HG03066 (cell line): ENCODE data around the gene SPIRE1.
"Not testable (repeated sequence)": the region's sequence is repeated elsewhere in the genome, so short reads cannot be mapped to it uniquely, and the experiment has no call there.

ENCODE experiments used
- ATAC-seq: cut with Tn5 transposase; IDR thresholded peaks from one replicate; pipeline ENCODE4 v1.9.1; 2021; ENCODE audit warnings: low read depth; ENCODE audit not compliant: unreplicated experiment

SPIRE1 gene

DNA sequence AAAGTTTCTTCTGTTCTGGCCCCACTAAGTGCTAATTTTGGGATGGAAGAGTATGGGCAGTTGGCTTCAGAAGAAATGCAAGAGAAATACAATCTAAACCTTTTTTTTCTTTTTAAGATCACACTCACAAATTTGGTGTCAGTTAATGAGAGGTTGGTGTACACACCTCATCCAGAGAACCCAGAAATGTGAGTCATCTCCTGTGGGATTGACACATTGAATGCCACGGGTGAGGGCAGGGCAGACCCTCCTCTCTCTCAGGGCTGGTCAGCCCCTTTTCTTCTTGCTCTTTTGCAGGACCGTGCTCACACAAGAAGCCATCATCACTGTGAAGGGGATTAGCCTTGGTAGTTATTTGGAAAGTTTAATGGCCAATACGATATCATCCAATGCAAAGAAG, 231.0 kb downstream of the SPIRE1 start:
- ATAC-seq, result no peak

DNA sequence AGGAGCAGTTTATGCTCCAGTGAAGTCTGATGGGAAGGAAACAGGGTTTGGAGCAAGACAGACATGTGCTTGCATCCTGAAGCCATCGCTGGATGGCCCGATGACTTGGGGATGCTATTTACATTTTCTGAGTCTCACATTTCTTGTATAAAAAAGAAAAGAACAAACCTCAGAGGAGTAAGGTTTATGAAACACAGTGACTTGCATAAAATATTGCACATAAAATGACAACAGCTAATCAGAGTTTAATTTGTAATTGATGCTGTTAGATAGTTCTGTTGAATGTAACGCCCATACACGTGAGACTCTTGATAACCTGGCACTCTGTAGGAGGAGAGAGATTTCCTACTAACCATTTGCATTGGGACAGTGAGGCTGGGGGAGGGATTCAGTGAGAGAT, 233.7 kb downstream of the SPIRE1 start:
- no peak for ATAC-seq

DNA sequence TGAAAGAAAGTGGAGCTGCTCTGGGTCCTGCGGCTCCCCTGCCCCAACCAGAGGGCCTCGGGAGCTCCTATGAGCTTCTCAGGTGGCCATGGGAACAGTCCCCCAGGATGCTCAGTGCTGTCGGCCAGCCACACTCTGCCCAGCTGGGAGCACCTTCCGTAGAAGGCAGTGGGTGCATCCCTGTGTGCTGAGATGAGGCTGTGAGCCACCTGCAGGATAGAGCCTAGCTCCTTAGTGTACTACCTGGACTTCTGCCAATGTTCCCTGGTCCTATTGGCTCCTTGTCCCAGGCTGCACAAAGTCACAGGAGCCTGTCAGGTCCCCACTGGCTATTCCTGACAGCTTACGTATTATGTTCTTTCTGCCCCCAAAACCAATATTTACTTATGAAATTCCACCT, 234.1 kb downstream of the SPIRE1 start:
- ATAC-seq, result no peak

DNA sequence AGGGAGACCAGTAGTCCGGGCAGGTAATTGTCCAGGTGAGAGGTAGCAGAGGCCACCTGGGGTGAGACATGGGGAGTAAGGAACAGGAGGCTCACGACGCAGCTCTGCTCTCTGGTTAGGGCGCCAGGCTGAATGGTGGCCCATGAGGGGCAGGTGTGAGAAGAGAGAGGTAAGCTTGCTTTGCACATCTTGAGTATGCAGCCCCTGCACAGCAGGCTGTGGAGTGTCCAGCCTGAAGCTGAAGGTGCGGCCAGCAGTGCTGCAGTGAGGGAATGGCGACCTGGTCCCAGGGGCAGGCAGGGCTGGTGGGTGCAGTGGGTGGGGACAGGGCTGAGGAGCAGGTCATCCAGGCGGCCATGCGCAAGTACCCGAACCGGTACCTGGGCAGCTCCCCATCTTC, 234.5 kb downstream of the SPIRE1 start:
- no peak for ATAC-seq

DNA sequence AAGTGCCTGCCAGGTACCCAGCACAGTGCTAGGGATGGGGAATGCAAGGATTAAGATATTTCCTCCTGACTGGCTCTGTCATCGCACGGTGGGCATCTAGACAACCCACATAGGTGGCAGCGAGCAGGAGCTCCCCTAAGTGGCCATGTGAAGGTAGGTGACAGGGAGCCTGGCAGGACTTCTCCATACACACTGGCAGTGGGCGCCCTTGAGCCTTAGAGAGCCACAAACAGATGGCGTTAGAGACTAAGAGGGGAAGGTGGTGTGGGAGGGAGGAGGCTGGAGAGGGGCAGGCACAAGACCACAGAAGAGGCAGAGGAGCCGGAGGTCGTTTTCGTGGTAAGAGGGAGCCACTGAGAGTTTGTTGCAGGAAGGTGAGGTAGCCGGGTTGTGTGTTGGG, 235.0 kb downstream of the SPIRE1 start:
- ATAC-seq, result no peak

DNA sequence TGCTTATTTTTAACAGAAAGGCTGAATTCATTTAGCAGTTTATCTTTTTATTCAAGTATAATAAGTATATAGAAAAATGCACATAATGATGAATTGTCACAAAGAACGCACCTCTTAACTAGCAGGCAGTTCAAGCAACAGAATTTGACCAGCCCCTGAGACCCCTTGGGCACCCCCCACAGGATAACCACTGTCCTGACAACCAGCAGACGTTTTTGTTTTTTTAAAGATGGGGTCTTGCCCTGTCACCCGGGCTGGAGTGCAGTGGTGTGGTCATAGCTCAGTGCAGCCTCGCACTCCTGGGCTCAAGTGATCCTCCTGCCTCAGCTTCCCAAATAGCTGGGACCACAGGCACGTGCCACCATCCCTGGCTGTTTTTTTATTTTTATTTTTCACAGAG, 236.2 kb downstream of the SPIRE1 start:
- ATAC-seq, result no peak

DNA sequence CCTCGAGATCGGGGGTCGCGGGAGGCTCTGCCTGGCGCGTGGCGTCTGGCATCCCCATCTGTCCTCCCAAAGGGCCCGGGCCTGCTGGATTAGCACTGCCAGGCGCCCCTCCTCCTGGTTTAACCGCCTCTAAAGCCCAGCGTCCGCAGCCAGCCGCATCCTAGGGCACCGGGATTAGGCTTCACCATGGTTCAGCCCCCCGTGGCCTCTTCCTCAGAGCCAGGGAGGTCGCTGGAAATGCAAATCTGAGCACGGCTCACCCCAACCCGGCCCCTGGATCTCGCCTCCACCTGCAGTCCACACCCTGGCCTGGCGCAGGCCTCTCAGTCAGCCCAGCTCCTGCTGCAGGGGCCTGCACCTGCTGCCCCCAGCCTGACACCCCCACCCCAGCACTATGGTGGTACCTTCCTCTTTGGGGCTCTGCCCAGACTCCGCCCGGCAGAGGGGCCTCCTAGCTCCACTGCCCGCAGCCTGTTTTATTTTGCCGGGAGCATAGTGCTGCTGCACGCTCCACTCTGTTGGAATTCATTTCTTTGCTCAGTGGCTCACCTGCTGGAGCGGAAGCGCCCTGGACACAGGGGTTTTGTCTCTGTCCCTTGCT, 237.0 kb downstream of the SPIRE1 start:
- no peak for ATAC-seq

DNA sequence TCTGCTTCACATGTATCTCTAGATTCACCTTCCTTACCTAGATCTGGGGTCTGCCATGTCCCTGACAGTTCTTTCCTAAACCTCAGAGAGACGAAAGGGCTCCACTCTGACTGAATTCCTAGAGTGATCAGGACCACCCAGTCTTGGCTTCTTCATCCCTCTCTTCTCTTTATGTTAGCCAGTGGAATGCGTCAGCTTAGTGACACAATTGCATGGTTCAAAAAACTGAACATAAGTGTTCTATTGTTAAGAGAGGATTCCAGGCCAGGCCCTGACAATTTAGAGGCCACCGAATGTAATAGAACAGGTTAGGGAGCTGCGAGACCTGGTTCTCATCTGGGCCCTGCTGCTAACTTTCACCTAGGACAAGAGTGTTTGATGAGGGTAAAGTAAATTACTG, 240.2 kb downstream of the SPIRE1 start:
- no peak for ATAC-seq

DNA sequence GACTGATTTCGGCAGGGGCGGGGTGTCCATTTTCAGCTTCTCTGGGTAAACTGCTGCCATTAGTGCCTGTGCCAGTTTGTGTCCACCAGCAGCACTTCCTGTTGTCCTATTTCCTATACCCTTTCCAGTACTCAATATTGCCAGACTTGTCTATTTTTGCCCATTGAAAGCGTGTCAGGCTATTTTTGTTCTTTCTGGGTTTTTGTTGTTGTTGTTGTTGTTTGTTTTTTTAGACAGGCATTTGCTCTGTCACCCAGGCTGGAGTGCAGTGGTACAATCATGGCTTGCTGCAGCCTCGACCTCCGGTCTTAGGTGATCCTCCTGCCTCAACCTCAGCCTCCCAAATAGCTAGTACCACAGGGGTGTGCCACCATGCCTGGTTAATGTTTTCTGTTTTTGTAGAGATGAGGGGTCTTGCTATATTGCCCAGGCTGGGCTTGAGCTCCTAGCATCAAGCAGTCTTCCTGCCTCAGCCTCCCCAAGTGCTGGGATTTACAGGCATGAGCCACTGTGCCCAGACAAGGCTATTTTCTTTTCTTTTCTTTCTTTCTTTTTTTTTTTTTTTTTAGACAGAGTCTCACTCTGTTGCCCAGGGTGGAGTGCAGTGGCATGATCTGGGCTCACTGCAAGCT, 241.7 kb downstream of the SPIRE1 start:
- ATAC-seq, result no peak

DNA sequence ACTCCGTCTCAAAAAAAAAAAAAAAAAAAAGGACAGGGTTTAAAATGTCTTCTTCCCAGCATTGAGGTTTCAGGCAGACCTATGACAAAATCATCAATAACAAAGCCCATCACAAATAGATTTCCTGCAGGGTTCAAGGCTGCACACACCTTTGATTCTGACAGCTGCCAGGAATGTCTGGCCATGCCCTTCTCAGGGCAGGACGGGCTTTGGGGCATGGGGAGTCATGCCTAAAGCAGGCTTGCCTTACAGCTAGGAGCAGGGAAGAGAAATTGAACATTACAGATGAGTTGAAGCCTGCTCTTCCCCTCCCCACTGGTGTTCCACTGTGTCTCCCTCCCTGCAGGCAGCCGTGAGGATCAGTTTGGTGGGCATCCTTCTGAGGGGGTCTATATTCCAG, 246.5 kb downstream of the SPIRE1 start:
- ATAC-seq, result no peak

DNA sequence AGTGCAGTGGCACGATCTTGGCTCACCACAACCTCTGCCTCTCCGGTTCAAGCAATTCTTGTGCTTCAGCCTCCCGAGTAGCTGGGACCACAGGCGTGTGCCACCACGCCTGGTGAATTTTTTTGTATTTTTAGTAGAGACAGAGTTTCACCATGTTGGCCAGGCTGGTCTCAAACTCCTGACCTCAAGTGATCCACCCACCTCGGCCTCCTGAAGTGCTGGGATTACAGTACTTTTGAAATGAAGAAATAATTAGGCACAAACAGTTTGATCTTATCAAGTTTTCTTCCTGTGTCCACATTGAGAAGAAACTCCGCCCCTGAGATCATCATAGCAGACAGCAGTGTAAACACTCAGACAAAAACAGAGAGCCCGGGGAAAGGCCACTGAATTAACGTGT, 247.2 kb downstream of the SPIRE1 start:
- ATAC-seq, result not testable (repeated sequence)

DNA sequence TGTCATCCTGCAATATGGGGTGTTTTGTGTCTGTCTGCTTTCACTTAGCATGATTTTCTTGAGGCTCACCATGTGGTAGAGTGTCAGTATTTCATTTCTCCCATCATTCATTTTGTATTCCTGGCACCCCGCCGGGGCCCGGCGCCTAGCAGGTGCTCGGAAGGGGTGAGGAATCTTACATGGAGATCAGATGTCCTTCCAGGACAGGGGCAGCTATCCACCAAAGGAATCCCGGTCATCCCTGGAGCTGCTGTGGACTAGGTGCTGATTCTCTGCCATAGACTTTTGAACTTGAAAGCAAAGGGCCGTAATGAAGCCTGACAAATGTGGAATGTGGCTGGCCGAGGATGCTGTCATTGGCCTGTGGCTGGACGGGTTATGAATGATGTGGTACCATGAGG, 247.8 kb downstream of the SPIRE1 start:
- no peak for ATAC-seq

DNA sequence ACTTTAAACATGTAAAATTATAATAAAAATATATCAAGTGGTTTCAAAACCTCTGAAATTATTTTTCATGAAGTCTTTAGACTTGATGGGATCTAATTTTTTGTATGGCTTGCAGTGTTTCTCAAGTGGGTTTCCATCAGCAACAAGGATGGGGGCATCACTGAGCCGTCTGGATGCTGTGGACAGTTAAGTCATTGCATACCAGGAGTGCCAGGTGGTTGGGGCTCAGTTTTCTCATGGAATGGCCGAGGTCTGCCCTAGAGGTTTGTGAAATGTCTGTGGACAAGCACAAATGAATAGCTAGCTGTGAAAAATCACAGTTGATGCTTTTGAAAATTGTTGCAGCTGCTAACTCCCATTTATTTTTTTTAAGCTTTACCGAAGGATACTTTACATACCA, 248.4 kb downstream of the SPIRE1 start:
- ATAC-seq, result no peak

DNA sequence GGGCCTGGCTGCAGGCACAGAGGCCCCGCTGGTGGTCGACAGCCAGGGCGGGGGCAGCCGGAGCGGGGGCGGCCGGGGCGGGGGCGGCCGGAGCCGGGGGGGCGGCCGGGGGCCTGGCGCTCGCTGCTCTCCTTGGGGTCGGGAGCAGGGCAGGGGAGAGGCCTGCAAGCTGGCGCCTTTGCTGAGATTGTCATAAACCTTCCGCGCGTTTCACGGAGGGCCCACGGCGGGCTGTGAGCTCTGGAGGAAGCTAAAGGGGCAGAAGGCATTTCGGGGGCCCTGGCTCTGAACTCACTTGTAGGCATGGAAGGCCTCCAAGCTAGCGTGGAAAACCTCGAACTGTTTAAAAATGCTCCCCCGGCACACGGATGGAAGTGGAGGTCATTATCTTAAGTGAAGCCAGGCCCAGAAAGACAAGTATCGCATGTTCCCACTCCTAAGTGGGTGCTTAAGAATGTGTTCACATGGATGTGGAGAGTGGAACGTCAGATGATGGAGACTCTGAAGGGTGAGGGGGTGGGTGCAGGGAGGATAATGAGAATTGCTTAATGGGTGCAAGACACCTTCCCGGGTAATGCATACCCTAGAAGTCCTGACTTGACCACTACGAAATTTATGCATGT, 249.5 kb downstream of the SPIRE1 start:
- ATAC-seq, result no peak

DNA sequence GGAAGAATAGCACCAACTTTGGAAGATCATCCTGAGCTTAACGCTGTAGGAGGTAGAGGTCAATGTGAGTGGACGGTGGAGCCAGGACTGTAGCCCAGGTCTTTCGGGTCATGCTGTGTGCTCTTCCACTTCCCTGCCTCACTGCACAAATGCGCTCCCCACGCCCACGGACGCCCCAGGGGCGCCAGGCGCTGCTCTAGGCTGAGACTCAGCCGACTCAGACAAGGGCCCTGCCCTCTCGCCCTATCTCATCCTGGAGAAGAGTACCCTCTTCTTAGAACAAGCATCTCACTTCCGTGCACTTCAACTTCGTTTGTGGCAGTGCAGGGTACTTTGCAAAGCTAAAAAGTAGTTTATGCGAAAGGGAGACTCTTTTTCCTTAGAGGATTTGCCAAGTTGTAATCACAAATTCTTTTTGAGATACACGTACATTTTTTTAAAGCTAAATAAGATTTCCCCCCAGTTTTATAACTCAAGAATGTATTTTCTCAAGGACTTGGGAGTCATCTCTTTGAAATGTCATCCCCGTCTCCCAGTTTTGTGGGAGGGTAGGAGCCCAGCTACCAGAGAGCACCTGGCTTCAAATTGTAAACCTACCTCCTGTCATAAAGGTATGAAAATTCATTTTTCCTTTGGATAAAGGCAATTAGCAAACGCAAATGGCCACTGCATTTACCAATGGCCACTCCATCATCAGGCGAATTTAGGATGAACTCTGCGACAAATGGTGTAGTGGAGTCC, 251.4 kb downstream of the SPIRE1 start:
- ATAC-seq, result no peak

DNA sequence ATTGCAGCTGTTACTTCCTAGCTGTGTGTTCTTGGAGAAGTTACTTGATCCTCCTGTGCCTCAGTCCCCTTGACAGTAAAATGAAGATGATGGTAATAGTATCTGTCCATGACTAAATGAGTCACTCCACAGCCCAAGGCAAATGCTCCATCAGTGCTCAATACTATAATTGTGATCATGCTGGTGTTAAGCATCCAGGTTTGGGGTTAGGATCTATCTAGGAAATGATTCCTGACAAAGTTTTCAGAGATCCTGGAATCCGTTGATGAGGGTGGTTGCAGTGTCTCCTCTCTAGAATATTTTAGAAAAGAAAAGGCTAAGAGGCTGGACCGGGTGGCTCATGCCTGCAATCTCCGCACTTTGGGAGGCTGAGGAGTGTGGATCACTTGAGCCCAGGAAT, 252.8 kb downstream of the SPIRE1 start:
- no peak for ATAC-seq

DNA sequence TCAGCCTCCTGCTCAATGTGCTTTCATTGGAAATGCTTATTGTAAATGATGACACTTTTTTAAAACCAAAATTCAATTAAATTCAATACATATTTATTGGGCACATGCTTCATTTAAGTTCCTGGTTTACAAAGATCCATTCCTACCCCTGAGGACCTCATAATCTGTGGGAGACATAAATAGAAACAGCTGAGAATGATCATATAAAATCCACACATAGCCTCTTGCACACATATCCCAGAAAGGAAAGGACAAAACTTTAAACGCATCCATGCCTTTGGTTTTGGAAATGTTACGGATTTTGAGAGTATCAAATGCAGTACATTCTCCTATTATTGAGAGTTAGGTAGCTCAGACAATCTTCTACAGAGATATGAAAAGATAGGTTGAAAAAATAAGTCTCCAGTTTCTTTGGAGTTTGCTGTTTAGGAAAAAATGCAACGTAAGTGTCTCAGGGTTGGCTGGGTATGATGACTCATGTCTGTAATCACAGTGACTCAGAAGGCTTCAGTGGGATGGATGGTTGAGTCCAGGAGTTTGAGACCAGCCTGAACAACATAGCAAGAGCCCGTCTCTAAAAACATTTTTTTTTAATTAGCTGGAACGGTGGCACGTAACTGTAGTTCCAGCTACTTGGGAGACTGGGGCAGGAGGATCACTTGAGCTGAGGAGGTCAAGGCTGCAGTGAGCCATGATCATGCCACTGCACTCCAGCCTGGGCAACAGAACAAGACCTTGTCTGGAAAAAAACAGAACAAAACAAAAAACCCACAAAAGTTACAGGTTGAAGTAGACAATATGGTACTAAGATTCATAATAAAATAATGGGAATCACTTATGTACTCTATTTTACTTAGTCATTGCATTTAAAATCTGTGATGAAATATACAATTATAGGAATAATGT, 254.1 kb downstream of the SPIRE1 start:
- no peak for ATAC-seq

DNA sequence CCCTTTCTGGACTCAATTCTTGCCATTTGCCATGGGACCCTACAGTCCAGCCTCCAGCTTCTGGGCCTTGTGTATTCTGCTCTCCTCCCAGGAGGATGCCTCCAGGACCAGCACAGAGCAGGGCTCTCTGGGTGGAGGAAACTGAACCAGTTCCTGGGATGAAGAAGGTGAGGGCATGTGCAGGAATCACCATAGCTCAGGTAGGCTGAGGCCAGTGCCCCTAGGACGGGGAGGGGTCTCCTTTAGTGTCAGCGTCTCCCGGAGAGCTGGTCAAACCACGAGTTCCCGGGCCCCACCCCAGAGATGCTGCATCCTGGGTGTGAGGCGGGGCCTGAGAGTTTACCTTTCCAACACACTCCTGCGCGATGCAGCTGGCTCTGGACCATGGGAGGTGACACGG, 256.0 kb downstream of the SPIRE1 start:
- ATAC-seq, result no peak

DNA sequence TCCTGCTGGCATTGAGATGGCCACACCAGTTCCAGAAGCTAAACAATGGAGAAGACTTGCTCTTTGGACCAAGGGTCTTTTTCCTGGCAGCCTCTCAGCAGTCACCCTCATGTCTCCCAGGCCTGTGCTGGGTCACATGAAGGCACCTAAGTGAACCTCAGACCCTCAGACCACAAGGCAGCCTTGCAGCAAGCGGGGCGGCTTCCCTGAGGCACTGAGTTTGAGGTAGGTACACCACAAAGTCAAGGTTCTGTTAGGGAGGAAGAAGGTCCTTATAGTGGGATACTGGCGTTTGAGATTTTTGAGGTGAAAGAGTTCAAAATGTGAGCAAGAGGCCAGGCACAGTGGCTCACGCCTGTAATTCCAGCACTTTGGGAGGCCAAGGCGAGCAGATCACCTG, 258.7 kb downstream of the SPIRE1 start:
- ATAC-seq, result no peak

DNA sequence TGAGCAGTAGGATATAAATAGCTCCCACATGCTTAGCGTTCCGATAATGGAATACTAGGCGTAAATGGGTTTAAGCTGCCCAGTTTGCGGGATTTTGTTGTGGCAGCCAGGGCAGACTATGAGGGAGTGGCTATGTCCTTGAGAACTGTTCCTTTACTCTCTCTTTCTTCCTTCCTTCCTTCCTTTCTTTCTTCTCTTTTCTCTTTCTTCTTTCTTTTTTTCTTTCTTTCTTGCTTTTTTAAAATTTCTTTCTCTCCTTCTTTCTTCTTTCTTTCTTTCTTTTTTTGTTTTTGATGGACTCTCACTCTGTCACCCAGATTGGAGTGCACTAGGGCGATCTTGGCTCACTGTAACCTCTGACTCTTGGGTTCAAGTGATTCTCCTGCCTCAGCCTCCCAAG, 259.3 kb downstream of the SPIRE1 start:
- no peak for ATAC-seq

DNA sequence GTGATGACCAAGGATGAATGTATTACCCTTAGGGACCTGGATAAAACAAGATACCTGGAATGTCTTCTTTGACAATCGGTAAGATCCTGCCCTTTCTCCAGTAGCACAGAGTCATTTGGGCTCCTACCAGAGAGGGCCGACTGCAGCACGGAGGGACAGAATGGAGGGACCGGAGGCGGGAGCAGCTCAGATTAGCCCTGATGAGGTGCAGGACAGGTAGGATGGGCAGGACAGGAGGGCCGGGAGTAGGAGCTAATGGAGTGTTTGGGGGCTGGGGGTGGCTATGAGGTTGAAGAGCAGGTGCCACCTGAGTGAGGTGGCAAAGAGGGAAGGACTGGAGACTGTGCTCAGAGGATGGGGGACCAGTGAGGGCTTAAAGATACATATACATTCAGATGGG, 260.1 kb downstream of the SPIRE1 start:
- ATAC-seq, result no peak
